ENCODE results near the gene DRD2. TPM values are rescaled to one million over a fixed set of nuclear protein-coding genes. Genes with fewer than 3 reads are reported as not detected.

Gene DRD2
- total and polyA plus RNA-seq, 2 donors (not counting 3 experiments of a cell fraction or from before 2014, with no cell fraction given): not detected

GRCh38 chr11:113519989-113520613, 44.9 kb upstream of the DRD2 start:
- no TSS peak for BruUV-seq (replicated peaks)
- H3K9me1 ChIP-seq (replicated peaks; ENCODE audit: control insufficient read depth, extremely low read depth, insufficient read depth, low read length): no peaks in the 10 kb centered on the region
- H4K20me1 ChIP-seq (replicated peaks; ENCODE audit: control insufficient read depth, extremely low read depth, insufficient read depth, low read length): no peaks in the 10 kb centered on the region
- H3K4me2 ChIP-seq (ENCODE audit: insufficient read depth, low read length): no peak overlapping the region
- no peaks in the 10 kb centered on the region for H3K79me2 ChIP-seq (ENCODE audit: control insufficient read depth, insufficient read depth, low read length)
- H2AFZ ChIP-seq (ENCODE audit: low read depth, low read length): no peak overlapping the region
- no peak overlapping the region for H3K27ac ChIP-seq (ENCODE audit: insufficient read depth, low read depth, low read length)
- FAIRE-seq (no peak), DNase-seq (ENCODE audit: low read depth, low spot score) (no peak)
- intact Hi-C loops (cut with micrococcal nuclease): no loop called here
- H3K4me1 ChIP-seq (ENCODE audit: control insufficient read depth, extremely low read depth, insufficient read depth, low read length): no peaks in the 10 kb centered on the region
- no peaks in the 10 kb centered on the region for H3K36me3 ChIP-seq (ENCODE audit: control insufficient read depth in 2 of 2, extremely low read depth in 1 of 2, insufficient read depth in 2 of 2, low read length in 2 of 2)
- dilution Hi-C loops (cut with MboI; ENCODE audit: extremely low pct_ligation_motif_present, low sequenced_read_pairs): no loop called here
- H3K9ac ChIP-seq (replicated peaks; ENCODE audit: extremely low read depth, insufficient read depth, low read length): no peak overlapping the region
- CTCF ChIA-PET: interaction anchor here (1.2 kb wide), 1 partner anchor 230 kb away, joined by 3 read pairs; no protein-coding TSS in a partner anchor
- no peak overlapping the region for H3K4me3 ChIP-seq (replicated peaks in 1 of 3; ENCODE audit: insufficient read depth in 1 of 3, low read depth in 1 of 3, low read length in 3 of 3)
- H3K9me3 ChIP-seq (replicated peaks; ENCODE audit: control insufficient read depth, insufficient read depth, low read length): no peaks in the 10 kb centered on the region
- POLR2A ChIA-PET: no interaction called here
- no peaks in the 10 kb centered on the region for H3K27me3 ChIP-seq (ENCODE audit: control insufficient read depth in 2 of 2, insufficient read depth in 2 of 2, low read length in 2 of 2)
- TF ChIP-seq MYC (IDR thresholded peaks at IDR 0.05; ENCODE audit: low read depth, low read length) (no peak), EZH2 (IDR thresholded peaks at IDR 0.05; ENCODE audit: borderline replicate concordance, low read depth, low read length, severe bottlenecking) (no peak), GATA2 (IDR thresholded peaks at IDR 0.05; ENCODE audit: insufficient read depth, insufficient read length, low read depth, low read length) (no peak), POLR2A (IDR thresholded peaks at IDR 0.05; ENCODE audit: low read depth, low read length) (no peak), POLR2AphosphoS5 (IDR thresholded peaks at IDR 0.05; ENCODE audit: insufficient read depth, low read depth, low read length) (no peak)

GRCh38 chr11:113518716-113519495, 43.7 kb upstream of the DRD2 start:
- ChIA-PET CTCF (interaction anchor here (1.2 kb wide), 1 partner anchor 229 kb away, joined by 3 read pairs; no protein-coding TSS in a partner anchor), POLR2A (no interaction called here)
- no peaks in the 10 kb centered on the region for H3K79me2 ChIP-seq (ENCODE audit: control insufficient read depth, insufficient read depth, low read length)
- H3K9ac ChIP-seq (replicated peaks; ENCODE audit: extremely low read depth, insufficient read depth, low read length): no peak overlapping the region
- no TSS peak for BruUV-seq (replicated peaks)
- no peak overlapping the region for H3K4me2 ChIP-seq (ENCODE audit: insufficient read depth, low read length)
- H4K20me1 ChIP-seq (replicated peaks; ENCODE audit: control insufficient read depth, extremely low read depth, insufficient read depth, low read length): no peaks in the 10 kb centered on the region
- TF ChIP-seq FOS (IDR thresholded peaks at IDR 0.05; ENCODE audit: borderline replicate concordance, insufficient read depth, low read length) (no peak), MAX (IDR thresholded peaks at IDR 0.05; ENCODE audit: insufficient read depth, insufficient read length) (no peak), POLR2A (IDR thresholded peaks at IDR 0.05; ENCODE audit: low read depth, low read length) (no peak), CTCF (IDR thresholded peaks at IDR 0.05; ENCODE audit: extremely low read depth in 1 of 2, insufficient read depth in 1 of 2, low read depth in 1 of 2, low read length in 2 of 2) (no peak), JUN (IDR thresholded peaks at IDR 0.05; ENCODE audit: borderline replicate concordance, insufficient read depth, insufficient read length, low read depth) (no peak), MYC (IDR thresholded peaks at IDR 0.05; ENCODE audit: low read depth, low read length) (no peak), EZH2 (IDR thresholded peaks at IDR 0.05; ENCODE audit: borderline replicate concordance, low read depth, low read length, severe bottlenecking) (no peak), GATA2 (IDR thresholded peaks at IDR 0.05; ENCODE audit: insufficient read depth, insufficient read length, low read depth, low read length) (no peak), POLR2AphosphoS5 (IDR thresholded peaks at IDR 0.05; ENCODE audit: insufficient read depth, low read depth, low read length) (no peak)
- dilution Hi-C loops (cut with MboI; ENCODE audit: extremely low pct_ligation_motif_present, low sequenced_read_pairs): no loop called here
- H3K27me3 ChIP-seq (ENCODE audit: control insufficient read depth in 2 of 2, insufficient read depth in 2 of 2, low read length in 2 of 2): no peaks in the 10 kb centered on the region
- H3K4me1 ChIP-seq (ENCODE audit: control insufficient read depth, extremely low read depth, insufficient read depth, low read length): no peaks in the 10 kb centered on the region
- H3K9me1 ChIP-seq (replicated peaks; ENCODE audit: control insufficient read depth, extremely low read depth, insufficient read depth, low read length): no peaks in the 10 kb centered on the region
- DNase-seq (ENCODE audit: low read depth, low spot score): no peak
- intact Hi-C loops (cut with micrococcal nuclease): no loop called here
- no peak overlapping the region for H2AFZ ChIP-seq (ENCODE audit: low read depth, low read length)
- no peak overlapping the region for H3K4me3 ChIP-seq (replicated peaks in 1 of 3; ENCODE audit: insufficient read depth in 1 of 3, low read depth in 1 of 3, low read length in 3 of 3)
- FAIRE-seq: no peak
- no peaks in the 10 kb centered on the region for H3K9me3 ChIP-seq (replicated peaks; ENCODE audit: control insufficient read depth, insufficient read depth, low read length)
- H3K27ac ChIP-seq (ENCODE audit: insufficient read depth, low read depth, low read length): no peak overlapping the region
- H3K36me3 ChIP-seq (ENCODE audit: control insufficient read depth in 2 of 2, extremely low read depth in 1 of 2, insufficient read depth in 2 of 2, low read length in 2 of 2): no peaks in the 10 kb centered on the region

Measured in endothelial cell of umbilical vein (primary cell).